Measurements from ENCODE around the gene ALKBH5. TPM values are rescaled to one million over a fixed set of nuclear protein-coding genes. Genes with fewer than 3 reads are reported as not detected.

Gene ALKBH5
- total and polyA plus RNA-seq, 2 experiments from 2014 or later: 56.6 to 78.3 TPM

DNA sequence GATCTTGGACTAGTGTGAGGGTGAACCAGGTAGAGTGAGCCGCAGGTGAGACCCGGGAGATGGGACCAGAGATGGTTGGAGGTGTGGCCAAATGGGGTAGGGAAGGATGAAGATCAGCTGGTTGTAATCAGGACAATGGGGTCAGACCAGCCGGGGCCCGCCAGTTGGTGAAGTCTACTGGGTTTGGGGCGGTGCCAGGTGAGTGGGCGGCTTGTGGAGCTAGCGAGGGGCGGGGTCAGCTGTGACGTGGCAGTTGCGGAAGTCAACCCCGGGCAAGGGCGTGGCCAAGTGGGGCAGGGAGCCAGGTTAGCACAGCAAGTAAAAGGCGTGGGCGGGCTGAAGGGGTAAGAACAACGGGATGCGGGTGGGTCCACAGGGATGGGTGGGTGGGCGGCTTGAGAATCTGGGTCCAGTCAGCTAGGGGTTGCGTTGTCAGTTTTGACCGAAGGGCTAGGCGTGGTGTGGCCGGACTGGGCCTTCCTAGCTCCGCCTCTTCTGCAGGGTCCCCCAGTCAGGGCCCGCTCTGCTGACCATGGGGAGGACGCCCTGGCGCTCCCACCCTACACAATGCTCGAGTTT, 25.5 kb upstream of the ALKBH5 start:
- Histone ChIP-seq H3K4me1 (ENCODE audit: insufficient read depth) (peaks cover 9% of the 10 kb centered on the region), H3K4me3 (peak overlapping the region; percentile 49), H3K36me3 (replicated peaks; ENCODE audit: insufficient read depth, low read depth) (no peaks in the 10 kb centered on the region), H3K4me2 (peak overlapping the region; percentile 86), H2AFZ (peak overlapping the region; percentile 66), H3K9me3 (ENCODE audit: low read depth) (no peaks in the 10 kb centered on the region), H3K27ac (peak overlapping the region; percentile 35), H3K9me2 (replicated peaks; ENCODE audit: insufficient read depth) (no peaks in the 10 kb centered on the region), H4K20me1 (ENCODE audit: insufficient read depth, poor library complexity, severe bottlenecking) (no peaks in the 10 kb centered on the region), H3K79me2 (no peaks in the 10 kb centered on the region), H3K27me3 (no peaks in the 10 kb centered on the region)
- WGBS (ENCODE audit: low lambda C conversion rate, missing lambda C conversion rate): 12% methylated on average over 22 of the region's 26 CpGs
- peak; percentile 98 for DNase-seq (ENCODE audit: low spot score)
- TF ChIP-seq, protein P1, sequence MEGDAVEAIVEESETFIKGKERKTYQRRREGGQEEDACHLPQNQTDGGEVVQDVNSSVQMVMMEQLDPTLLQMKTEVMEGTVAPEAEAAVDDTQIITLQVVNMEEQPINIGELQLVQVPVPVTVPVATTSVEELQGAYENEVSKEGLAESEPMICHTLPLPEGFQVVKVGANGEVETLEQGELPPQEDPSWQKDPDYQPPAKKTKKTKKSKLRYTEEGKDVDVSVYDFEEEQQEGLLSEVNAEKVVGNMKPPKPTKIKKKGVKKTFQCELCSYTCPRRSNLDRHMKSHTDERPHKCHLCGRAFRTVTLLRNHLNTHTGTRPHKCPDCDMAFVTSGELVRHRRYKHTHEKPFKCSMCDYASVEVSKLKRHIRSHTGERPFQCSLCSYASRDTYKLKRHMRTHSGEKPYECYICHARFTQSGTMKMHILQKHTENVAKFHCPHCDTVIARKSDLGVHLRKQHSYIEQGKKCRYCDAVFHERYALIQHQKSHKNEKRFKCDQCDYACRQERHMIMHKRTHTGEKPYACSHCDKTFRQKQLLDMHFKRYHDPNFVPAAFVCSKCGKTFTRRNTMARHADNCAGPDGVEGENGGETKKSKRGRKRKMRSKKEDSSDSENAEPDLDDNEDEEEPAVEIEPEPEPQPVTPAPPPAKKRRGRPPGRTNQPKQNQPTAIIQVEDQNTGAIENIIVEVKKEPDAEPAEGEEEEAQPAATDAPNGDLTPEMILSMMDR (IDR thresholded peaks at IDR 0.05; ENCODE audit: poor library complexity): no peak
- TF ChIP-seq EZH2phosphoT487 (IDR thresholded peaks at IDR 0.05; ENCODE audit: low read depth, severe bottlenecking, unreplicated experiment) (no peak), EZH2 (IDR thresholded peaks at IDR 0.05; ENCODE audit: borderline replicate concordance) (no peak)

DNA sequence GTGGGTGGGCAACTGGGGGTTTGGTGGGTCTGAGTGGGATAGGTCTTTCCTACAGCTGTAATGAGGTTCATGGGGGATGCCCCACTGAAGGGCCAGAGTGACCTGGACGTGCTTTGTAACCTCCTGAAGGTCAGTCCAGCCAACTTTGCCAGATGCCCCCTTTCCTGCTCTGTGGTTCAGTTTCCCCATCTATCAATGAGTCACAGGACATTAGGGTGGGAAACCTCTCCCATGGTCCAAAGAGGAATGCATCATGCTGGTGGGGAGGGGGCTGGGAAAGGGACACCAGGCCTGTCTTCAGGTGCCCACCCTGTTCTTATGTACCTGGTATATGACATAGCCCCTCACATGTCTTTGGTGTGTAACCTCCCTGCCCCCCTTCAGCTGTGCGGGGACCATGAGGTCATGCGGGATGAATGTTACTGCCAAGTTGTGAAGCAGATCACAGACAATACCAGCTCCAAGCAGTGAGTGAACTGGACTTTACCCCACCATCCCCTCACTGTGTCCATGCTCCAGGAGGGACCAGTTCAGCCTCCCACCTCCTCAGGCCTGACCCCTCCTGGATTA, 24.0 kb upstream of the ALKBH5 start:
- Histone ChIP-seq H3K27ac (no peak overlapping the region), H4K20me1 (ENCODE audit: insufficient read depth, poor library complexity, severe bottlenecking) (no peaks in the 10 kb centered on the region), H2AFZ (no peak overlapping the region), H3K27me3 (no peaks in the 10 kb centered on the region), H3K79me2 (no peaks in the 10 kb centered on the region), H3K36me3 (replicated peaks; ENCODE audit: insufficient read depth, low read depth) (no peaks in the 10 kb centered on the region), H3K9me2 (replicated peaks; ENCODE audit: insufficient read depth) (no peaks in the 10 kb centered on the region), H3K4me2 (no peak overlapping the region), H3K9me3 (ENCODE audit: low read depth) (no peaks in the 10 kb centered on the region), H3K4me3 (no peak overlapping the region), H3K4me1 (ENCODE audit: insufficient read depth) (peaks cover 6% of the 10 kb centered on the region)
- TF ChIP-seq, protein P1 (IDR thresholded peaks at IDR 0.05; ENCODE audit: poor library complexity): no peak
- TF ChIP-seq EZH2phosphoT487 (IDR thresholded peaks at IDR 0.05; ENCODE audit: low read depth, severe bottlenecking, unreplicated experiment) (no peak), EZH2 (IDR thresholded peaks at IDR 0.05; ENCODE audit: borderline replicate concordance) (no peak)
- DNase-seq (ENCODE audit: low spot score): no peak
- 88% methylated on average over 3 of the region's 3 CpGs for WGBS (ENCODE audit: low lambda C conversion rate, missing lambda C conversion rate)

DNA sequence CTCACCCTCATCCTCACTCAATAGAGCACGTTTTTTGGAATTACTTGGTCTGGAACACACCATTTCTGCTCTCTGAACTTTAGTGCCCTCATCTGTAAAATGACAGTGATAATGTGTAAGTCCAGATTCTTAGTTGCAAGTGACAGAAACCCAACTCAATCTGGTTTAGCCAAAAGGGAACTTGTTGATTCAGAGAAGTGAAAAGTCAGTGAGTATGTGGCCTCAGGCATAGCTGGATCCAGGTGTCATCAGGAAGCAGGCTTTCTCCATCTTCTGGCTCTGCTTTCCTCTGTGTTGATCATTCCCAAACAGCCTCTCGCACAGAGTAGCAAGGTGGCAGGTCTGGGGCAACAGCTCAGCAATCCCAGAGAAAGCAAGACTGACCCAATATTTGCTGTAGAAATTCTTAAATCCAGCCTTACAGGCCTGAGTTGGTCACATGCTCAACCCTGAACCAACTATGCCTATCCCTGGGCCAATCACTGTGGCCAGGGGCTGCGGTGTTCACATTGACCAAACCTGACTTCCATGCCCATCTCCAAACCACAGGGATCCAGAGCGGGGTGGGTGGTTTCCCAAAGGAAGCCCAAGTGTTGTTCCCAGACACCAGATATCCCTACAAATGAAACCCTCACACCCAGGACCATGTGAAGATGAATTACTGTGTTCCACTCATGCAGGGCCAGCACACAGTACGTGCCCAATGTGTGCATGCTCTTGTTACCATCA, 23.3 kb upstream of the ALKBH5 start:
- no peak overlapping the region for H3K4me3 ChIP-seq
- H2AFZ ChIP-seq: no peak overlapping the region
- no peaks in the 10 kb centered on the region for H3K9me3 ChIP-seq (ENCODE audit: low read depth)
- H3K4me1 ChIP-seq (ENCODE audit: insufficient read depth): peaks cover 6% of the 10 kb centered on the region
- TF ChIP-seq EZH2phosphoT487 (IDR thresholded peaks at IDR 0.05; ENCODE audit: low read depth, severe bottlenecking, unreplicated experiment) (no peak), EZH2 (IDR thresholded peaks at IDR 0.05; ENCODE audit: borderline replicate concordance) (no peak)
- TF ChIP-seq, protein P1 (IDR thresholded peaks at IDR 0.05; ENCODE audit: poor library complexity): no peak
- H4K20me1 ChIP-seq (ENCODE audit: insufficient read depth, poor library complexity, severe bottlenecking): no peaks in the 10 kb centered on the region
- H3K4me2 ChIP-seq: no peak overlapping the region
- H3K79me2 ChIP-seq: no peaks in the 10 kb centered on the region
- no peaks in the 10 kb centered on the region for H3K9me2 ChIP-seq (replicated peaks; ENCODE audit: insufficient read depth)
- DNase-seq (ENCODE audit: low spot score): no peak
- no peak overlapping the region for H3K27ac ChIP-seq
- no peaks in the 10 kb centered on the region for H3K36me3 ChIP-seq (replicated peaks; ENCODE audit: insufficient read depth, low read depth)
- WGBS (ENCODE audit: low lambda C conversion rate, missing lambda C conversion rate): 93% methylated on average over 5 of the region's 5 CpGs
- H3K27me3 ChIP-seq: no peaks in the 10 kb centered on the region
